Panc1 (cell line): ENCODE measurements around the gene TOM1.

ENCODE experiments used
- POLR2AphosphoS5 ChIP-seq: IDR thresholded peaks from 2 replicates; pipeline ENCODE4 v1.6.1; 2012; ENCODE audit warnings: mild to moderate bottlenecking, low read depth, low read length, moderate library complexity
- SIN3A ChIP-seq: IDR thresholded peaks from 2 replicates; pipeline ENCODE4 v1.6.1; 2012; ENCODE audit warnings: low read depth, mild to moderate bottlenecking, low read length, moderate library complexity, borderline replicate concordance; ENCODE audit not compliant: insufficient read depth
- TCF7L2 ChIP-seq: IDR thresholded peaks from 2 replicates; pipeline ENCODE4 v1.6.1; 2011; ENCODE audit warnings: mild to moderate bottlenecking, low read depth, low read length, inconsistent platforms
- TF ChIP-seq, protein P1 (sequence below): fragments of 450-650 bp; IDR thresholded peaks from 2 replicates; pipeline ENCODE4 v1.5.1; 2017; ENCODE audit warnings: mild to moderate bottlenecking
- TF ChIP-seq, protein P2 (sequence below), 2 experiments: IDR thresholded peaks; 2 replicates each; pipeline ENCODE4 v1.6.1; 2011 to 2012; ENCODE audit warnings: low read depth in 2 of 2, control low read depth in 1 of 2, low read length in 1 of 2, mild to moderate bottlenecking in 1 of 2, moderate library complexity in 1 of 2; ENCODE audit not compliant: insufficient read depth in 1 of 2

DNA sequence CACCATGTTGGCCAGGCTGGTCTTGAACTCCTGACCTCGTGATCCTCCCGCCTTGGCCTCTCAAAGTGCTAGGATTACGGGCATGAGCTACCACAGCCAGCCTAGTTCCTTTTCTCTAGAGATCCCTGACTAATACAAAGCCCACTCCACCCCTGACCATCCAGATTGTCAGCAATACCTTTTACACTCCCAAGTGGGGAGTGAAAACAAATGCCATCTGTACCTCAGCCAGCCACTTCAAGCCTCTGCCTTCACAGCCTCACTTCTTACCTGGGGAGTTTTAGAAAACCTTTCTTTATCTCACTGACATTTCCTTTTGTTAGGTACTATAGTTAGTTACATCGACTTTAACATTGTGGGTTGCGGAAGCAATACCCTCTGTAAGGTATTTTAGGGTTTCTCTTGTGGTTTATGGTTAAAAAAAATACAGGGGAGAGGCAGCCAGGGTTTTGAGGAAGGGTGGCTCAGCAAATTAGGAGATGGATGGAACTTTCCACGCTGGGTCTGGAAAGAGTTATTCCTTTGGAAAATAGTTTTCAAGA, 8.9 kb downstream of the TOM1 start:
- TF ChIP-seq, protein P1, sequence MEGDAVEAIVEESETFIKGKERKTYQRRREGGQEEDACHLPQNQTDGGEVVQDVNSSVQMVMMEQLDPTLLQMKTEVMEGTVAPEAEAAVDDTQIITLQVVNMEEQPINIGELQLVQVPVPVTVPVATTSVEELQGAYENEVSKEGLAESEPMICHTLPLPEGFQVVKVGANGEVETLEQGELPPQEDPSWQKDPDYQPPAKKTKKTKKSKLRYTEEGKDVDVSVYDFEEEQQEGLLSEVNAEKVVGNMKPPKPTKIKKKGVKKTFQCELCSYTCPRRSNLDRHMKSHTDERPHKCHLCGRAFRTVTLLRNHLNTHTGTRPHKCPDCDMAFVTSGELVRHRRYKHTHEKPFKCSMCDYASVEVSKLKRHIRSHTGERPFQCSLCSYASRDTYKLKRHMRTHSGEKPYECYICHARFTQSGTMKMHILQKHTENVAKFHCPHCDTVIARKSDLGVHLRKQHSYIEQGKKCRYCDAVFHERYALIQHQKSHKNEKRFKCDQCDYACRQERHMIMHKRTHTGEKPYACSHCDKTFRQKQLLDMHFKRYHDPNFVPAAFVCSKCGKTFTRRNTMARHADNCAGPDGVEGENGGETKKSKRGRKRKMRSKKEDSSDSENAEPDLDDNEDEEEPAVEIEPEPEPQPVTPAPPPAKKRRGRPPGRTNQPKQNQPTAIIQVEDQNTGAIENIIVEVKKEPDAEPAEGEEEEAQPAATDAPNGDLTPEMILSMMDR: no peak
- no peak for TF ChIP-seq POLR2AphosphoS5
- TF ChIP-seq TCF7L2: no peak
- TF ChIP-seq, protein P2, sequence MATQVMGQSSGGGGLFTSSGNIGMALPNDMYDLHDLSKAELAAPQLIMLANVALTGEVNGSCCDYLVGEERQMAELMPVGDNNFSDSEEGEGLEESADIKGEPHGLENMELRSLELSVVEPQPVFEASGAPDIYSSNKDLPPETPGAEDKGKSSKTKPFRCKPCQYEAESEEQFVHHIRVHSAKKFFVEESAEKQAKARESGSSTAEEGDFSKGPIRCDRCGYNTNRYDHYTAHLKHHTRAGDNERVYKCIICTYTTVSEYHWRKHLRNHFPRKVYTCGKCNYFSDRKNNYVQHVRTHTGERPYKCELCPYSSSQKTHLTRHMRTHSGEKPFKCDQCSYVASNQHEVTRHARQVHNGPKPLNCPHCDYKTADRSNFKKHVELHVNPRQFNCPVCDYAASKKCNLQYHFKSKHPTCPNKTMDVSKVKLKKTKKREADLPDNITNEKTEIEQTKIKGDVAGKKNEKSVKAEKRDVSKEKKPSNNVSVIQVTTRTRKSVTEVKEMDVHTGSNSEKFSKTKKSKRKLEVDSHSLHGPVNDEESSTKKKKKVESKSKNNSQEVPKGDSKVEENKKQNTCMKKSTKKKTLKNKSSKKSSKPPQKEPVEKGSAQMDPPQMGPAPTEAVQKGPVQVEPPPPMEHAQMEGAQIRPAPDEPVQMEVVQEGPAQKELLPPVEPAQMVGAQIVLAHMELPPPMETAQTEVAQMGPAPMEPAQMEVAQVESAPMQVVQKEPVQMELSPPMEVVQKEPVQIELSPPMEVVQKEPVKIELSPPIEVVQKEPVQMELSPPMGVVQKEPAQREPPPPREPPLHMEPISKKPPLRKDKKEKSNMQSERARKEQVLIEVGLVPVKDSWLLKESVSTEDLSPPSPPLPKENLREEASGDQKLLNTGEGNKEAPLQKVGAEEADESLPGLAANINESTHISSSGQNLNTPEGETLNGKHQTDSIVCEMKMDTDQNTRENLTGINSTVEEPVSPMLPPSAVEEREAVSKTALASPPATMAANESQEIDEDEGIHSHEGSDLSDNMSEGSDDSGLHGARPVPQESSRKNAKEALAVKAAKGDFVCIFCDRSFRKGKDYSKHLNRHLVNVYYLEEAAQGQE (IDR thresholded peaks at IDR 0.05; ENCODE audit: insufficient read depth in 1 of 2, low read depth in 2 of 2, low read length in 1 of 2): no peak
- no peak for TF ChIP-seq SIN3A
